Dedifferentiated amniotic fluid mesenchymal stem cell (primary cell): ENCODE measurements around the gene LCLAT1.
A peak's percentile ranks its signal among the peaks of the same experiment; 100 is the strongest.

Experiments used
- DNase-seq: peaks from one replicate; pipeline ENCODE4 v3.0.0-alpha.2; 2016; ENCODE audit errors: extremely low spot score

The LCLAT1 gene

GRCh38 chr2:30422444-30423040, 24.5 kb upstream of the LCLAT1 start:
- peak; percentile 81 for DNase-seq

- no peak for DNase-seq
Measured at GRCh38 chr2:30424231-30424630, 22.8 kb upstream of the LCLAT1 start.

GRCh38 chr2:30425326-30425725, 21.7 kb upstream of the LCLAT1 start:
- DNase-seq, result peak; percentile 51

GRCh38 chr2:30427606-30428347, 19.3 kb upstream of the LCLAT1 start:
- DNase-seq, result no peak

- no peak for DNase-seq
Measured at GRCh38 chr2:30428348-30428662, 18.7 kb upstream of the LCLAT1 start.

GRCh38 chr2:30428827-30429461, 18.1 kb upstream of the LCLAT1 start:
- no peak for DNase-seq

GRCh38 chr2:30433541-30434299, 13.3 kb upstream of the LCLAT1 start:
- DNase-seq, result no peak

- DNase-seq, result no peak
Measured at GRCh38 chr2:30434708-30435107, 12.3 kb upstream of the LCLAT1 start.

GRCh38 chr2:30436859-30437435, 10.1 kb upstream of the LCLAT1 start:
- DNase-seq, result no peak

GRCh38 chr2:30437809-30438548, 9.1 kb upstream of the LCLAT1 start:
- no peak for DNase-seq

- no peak for DNase-seq
Measured at GRCh38 chr2:30439296-30439695, 7.8 kb upstream of the LCLAT1 start.

GRCh38 chr2:30439879-30440278, 7.2 kb upstream of the LCLAT1 start:
- DNase-seq, result no peak

- DNase-seq, result no peak
Measured at GRCh38 chr2:30441023-30441422, 6.0 kb upstream of the LCLAT1 start.

- DNase-seq, result no peak
Measured at GRCh38 chr2:30443081-30443480, 4.0 kb upstream of the LCLAT1 start.

- DNase-seq, result no peak
Measured at GRCh38 chr2:30444273-30444672, 2.8 kb upstream of the LCLAT1 start.

- DNase-seq, result no peak
Measured at GRCh38 chr2:30445266-30445821, 1.7 kb upstream of the LCLAT1 start.

GRCh38 chr2:30446602-30447148, 371 bp upstream of the LCLAT1 start:
- DNase-seq, result no peak

- no peak for DNase-seq
Measured at GRCh38 chr2:30448308-30448707, 1.3 kb downstream of the LCLAT1 start.

GRCh38 chr2:30448866-30449265, 1.8 kb downstream of the LCLAT1 start:
- DNase-seq, result no peak

GRCh38 chr2:30450025-30450424, 3.0 kb downstream of the LCLAT1 start:
- no peak for DNase-seq

- DNase-seq, result no peak
Measured at GRCh38 chr2:30453498-30453897, 6.5 kb downstream of the LCLAT1 start.
